ENCODE data around the gene FRMPD1.

Gene FRMPD1

DNA sequence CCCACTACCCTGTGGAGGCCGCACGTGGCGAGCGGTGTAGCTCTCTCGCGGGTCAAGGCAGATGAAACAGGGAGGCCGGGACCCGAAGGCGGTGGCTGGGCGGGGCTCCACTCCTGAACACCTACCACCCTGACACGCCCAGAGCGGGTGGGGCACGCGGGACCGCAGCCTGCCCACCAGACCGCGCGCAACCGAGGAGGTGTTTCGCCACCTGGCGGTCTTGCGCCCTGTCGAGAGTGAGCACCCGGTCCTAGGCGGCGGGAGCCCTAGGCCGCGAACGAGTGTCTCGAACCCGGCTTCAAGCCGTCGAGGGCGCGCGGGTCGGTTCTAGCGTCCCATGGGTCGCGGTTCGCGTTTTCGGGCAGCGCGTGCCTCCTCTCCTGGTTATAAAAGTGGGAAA lies 136.3 kb downstream of the FRMPD1 start:
- no peak for DNase-seq

DNA sequence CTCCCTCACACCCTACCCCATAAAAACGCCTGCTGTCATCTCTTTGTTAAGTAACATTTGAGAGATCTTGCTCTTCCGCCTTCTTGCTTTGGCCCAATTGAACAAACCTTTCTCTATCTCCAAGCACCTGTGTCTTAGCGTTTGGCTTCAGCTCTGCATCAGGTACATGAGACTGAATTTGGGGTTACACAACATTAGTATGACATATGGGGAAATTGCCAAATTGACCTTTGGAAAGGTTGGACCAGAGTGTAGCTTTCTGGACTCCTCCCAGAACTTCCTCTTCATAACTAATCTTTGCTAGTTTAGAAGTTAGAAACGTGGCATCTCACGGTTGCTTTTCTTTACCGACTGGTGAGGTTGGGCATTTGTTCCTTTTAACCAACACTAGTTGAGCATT lies 137.6 kb downstream of the FRMPD1 start:
- DNase-seq = no peak

DNA sequence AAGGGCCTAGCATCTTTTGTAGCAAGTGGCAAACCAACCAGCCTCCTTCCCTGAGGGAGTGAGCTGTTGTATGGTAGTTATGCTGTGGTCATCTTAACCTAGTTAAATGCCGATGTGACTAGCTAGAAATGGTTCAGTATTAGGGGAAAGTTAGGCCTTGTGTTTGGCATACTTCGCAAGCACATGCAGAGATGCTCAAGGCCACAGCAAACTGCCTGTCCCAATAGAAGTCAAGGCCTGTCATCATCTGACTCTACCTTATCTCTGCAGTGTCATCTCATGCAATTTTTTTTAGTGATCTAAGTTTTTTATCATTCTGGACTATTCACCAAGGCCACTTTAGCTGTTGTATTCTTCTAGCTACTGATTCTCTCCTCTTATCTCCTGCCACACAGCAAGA lies 139.3 kb downstream of the FRMPD1 start:
- DNase-seq = no peak

DNA sequence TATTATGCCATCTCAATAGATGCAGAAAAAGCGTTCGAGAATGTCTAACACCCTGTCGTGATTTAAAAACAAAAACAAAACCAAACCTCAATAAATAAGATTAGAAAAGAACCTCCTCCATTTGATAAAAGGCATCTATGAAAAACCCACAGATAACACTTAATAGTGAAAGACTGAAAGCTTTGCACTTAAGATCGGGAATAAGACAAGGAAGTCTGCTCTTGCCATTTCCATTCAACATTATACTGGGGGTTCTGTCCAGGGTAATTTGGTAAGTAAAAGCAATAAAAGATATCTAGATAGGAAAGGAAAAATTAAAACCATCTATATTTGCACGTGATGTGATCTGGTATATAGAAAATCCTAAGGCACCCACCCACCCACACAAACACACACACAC lies 141.4 kb downstream of the FRMPD1 start:
- no peak for DNase-seq

DNA sequence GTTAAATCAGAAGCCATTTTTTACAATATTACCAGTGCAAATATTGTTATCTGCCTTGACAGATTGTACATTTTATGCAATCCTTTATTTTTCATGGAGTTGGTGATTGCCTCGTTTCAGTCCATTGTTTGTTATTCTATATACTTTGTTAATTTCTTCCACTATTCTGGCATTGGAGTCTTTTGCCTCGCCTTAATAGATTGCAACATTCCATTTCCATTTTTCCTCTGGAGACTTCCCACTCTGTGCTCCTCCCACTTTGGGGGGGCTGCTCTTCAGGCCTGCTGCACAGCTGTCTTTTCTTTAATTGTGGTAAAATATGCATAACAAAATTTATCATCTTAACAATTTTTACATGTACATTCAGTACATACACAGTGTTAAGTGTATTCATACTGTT lies 145.5 kb downstream of the FRMPD1 start:
- no peak for DNase-seq
